Activated naive CD8-positive, alpha-beta T cell treated with anti-CD3 and anti-CD28 coated beads, Interleukin-2, amount 50 U/mL, for 16 hours (primary cell): Measurements from ENCODE around the gene SLC15A4.
A peak's percentile ranks its signal among the peaks of the same experiment; 100 is the strongest.
"Not testable (repeated sequence)": the region's sequence is repeated elsewhere in the genome, so short reads cannot be mapped to it uniquely, and the experiment has no call there.

Experiments used
- DNase-seq: peaks from one replicate; pipeline ENCODE4 v3.0.0-alpha.2; 2020; ENCODE audit warnings: low read depth, low spot score

Gene SLC15A4

DNA sequence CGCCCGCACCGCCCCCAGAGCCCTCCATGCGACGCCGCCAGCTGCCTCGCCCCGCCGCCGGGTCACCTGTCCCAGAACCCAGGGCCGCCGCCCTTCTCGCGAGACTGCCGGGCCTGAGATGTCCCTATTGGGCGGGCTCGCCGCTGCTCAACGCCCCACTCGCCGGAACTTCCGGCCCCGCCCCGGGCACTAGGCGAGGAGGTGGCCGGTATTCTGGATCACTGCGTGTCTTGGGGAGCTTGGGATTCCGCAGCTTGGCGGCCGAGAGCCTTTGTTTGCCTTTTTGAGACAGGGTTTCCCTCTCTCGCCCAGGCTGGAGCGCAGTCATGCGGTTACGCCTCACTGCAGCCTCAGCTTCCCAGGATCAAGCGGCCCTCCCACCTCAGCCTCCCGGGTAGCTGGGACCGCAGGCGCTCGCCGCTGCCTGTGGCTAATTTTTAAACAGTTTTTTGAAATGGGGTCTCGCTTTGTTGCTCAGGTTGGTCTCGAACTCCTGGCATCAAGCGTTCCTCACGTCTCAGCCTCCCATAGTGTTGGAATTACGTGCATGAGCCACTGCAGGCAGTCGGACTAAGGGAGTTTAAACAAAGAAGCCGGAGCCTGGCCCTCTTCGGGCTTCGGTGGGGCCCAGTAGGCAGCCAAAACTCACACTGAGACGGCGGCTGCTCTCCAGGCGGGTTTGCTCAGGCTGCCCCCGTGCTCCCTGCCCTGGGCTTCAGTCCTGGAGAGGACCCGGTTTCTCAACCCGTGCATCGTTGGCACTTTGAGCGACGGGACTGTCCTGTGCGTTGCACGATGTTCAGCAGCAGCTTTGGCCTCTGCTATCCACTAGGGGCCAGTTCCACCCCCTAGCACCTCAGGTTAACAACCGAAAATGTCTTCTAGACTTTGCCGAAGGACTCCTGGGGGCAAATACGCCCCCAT, at the start of gene SLC15A4:
SLC15A4 (minus strand) TSS at position 43 of the 924 bp plus-strand sequence; CDS start at position 28, 15 bp downstream.
- peak; percentile 82 for DNase-seq

DNA sequence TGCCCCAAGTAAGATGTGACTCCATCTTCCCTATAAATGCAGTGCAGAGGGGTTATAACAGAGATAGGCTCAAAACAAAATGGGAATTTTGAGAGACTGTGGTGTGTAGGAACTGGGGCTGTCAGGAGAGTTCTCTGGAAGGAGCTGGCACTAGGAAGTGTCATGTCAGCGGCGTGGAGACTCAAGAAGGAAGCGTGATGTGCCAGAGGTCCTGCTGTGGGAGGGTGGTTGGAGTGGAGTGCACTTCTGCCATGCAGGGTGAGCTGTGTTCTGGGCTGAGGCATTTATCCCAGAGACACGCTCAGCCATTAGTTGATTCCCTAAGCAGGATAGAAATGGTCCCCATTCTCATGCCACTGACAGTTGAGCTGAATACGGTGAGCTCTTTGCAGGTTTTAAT, 48.5 kb upstream of the SLC15A4 start:
- no peak for DNase-seq

DNA sequence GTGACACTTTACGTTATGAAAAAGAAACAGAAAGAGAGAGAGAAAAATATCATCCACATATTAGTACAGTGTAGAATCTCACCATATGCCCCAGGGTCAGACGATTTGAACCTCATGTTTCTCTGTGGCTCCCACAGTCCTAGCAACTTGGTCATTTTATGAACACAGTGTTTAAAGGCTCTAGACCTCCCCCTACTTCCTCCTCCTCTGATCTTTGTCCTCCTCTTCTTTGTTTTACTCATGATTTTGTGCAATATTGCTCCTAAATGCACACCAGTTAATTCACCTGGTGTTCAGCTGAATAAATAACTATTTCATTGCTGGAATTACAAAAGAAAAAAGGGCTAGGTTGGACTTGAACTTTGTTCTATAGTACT, 47.7 kb upstream of the SLC15A4 start:
- no peak for DNase-seq

DNA sequence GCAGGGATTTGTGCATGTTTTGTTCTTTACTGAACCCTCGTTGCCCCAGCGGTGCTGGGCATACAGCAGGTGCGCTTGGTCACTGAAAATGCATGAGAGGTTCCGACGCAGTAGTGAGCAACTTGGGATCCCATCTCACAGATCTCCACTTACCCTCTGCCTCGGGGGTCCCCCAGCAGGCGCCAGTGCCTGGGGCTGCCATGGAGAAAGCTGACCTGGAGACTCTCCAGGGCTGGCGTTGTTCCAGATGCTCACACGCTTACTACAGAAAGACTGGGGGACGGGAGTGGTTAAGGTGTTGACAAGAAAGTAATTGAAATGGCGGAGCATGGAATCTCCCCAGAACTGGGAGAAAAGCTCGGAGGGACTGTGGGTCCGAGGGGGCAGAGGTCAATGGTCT, 43.7 kb upstream of the SLC15A4 start:
- no peak for DNase-seq

DNA sequence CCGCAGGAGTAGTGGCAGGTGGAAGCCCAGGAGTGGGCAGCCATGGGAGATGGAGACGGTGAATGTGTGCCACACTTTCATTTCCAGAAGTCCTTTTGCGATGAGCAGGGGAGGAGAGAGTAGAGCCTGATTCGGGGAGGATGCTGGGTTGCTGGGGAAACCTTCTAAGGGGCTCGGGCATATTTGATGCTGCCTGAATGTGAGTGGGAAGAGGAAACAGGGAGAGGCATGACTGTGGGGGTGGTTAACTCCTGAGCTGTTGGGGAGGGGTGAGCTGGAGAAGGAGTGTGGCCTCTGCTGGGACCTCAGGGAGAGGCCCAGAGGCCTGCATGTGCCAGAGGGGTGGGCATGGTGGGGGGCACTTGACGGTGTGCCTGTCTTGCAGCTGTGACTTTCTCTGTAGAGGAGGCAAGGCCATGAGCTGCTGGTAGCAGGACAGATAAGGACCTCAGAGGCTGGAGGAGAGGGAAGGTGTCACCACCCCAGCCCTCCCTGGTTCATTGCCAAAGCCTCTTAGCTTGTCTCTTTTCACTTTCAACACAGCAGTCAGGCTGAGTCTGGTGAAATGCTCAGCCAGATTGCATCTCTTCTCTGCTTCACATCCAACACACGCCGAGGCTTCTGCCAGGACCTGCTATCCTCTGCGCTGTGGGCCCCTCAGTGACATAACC, 40.9 kb upstream of the SLC15A4 start:
- no peak for DNase-seq

DNA sequence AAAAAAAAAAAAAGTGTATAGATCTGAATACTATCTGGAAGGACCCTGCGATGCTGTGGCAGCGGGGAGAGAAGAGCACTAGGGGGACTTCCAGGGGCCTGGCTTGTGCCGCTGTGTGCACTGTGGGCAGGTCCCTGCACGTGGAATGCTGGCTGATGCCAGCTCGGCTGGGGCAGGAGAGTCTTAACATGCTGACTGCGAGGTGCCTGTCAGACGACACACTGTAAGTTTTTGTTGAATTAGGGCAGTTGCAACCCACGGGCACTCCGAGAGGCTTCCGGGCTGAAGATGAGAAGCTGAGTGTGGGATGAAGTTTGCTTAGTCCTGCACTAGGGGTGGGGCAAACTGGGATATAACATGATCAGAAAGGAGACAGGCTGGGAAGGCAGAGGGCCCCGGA, 40.2 kb upstream of the SLC15A4 start:
- DNase-seq = no peak

DNA sequence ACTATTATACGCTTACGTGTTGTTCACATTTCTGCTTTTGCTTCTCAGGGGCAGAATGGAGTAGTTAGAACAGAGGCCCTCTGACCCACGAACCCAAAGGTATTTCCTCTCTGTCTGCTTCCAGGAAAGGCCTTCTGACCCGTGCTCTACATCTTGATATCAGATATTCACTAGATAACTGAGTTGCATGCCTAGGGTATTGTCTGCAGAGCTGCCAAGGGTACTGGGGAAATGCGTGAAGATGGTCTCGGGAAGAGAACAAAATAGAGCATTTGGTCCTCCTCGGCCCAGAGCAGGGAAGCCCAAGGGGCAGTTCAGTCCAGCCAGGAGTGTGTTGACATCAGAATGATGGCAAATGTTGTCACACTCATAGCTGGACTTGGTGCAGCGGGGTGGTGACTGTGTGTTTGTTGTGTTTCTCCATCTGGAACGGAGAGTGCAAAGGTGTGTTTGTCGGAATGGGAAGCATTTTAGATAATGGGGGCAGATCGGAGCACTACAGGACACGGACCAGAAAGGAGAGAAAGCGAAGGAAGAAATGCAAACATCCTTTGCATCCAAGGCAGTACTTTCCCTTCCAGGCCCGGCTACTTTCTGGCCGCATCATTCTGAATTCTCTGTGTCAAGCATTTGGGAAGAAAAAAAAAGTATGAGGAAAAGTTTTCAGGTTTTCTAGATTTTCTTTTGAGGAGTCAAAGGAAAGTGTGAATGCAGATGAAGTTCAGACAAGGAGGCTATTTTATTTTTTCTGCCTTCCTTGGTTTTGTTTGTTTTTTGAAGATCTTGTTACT, 37.7 kb upstream of the SLC15A4 start:
- DNase-seq = no peak

DNA sequence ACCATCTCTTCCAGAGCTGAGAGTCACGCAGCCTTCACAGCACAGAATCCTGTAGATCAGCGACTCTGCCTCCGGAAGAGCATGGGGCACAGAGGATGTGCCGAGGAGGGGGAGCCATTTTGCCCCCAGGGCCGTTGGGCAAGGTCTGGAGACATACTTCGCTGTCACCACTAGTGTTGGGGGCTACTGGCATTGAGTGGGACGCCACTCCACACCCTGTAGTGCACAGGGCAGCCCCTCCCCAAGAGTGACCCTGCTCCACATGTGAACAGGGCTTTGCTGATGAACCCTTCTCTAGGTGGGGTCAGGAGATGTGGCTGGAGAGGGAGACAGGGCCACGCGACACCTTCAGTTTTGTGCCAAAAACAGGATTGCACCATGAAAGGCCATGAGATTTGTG, 35.6 kb upstream of the SLC15A4 start:
- no peak for DNase-seq

DNA sequence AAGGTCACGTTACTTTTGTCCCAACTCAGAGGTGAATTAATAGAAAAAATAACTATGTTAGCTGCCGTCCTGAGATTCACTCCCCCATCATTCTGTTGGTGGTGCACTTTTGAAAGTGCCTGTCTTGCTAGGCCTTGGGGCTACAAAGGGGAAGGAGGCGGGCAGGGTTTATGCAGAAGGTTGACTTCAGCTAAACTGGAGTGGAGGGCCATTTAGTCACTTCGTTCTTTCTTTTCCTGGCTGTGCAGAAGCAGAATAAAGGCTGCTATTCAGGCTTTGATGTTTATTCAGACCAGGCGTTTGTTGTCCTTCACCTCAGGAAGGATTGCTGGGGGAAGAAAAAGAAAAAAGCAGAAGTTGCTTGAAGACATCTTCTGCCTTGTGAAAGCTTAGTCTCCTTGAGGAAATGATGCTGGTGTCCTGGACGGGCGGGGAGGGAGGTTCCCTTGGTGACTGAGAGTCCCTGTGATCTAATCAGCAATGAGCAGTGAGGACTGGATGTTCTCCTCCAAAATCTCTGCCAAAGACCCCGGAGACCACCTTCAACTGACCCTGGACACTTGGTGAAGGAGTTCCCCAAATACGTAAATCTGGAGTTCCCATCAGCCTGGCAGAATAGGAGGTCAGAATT, 33.5 kb upstream of the SLC15A4 start:
- DNase-seq = no peak

DNA sequence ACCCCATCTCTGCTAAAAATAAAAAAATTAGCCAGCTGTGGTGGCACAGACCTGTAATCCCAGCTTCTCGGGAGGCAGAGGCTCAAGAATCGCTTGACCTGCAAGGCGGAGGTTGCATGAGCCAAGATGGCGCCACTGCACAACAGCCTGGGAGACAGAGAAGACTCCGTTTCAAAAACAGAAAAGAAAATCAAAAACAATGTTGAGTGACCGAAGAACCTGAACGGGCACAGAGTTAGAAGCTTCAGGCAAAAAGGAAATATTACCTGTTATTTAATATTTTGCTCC, 33.0 kb upstream of the SLC15A4 start:
- no peak for DNase-seq

DNA sequence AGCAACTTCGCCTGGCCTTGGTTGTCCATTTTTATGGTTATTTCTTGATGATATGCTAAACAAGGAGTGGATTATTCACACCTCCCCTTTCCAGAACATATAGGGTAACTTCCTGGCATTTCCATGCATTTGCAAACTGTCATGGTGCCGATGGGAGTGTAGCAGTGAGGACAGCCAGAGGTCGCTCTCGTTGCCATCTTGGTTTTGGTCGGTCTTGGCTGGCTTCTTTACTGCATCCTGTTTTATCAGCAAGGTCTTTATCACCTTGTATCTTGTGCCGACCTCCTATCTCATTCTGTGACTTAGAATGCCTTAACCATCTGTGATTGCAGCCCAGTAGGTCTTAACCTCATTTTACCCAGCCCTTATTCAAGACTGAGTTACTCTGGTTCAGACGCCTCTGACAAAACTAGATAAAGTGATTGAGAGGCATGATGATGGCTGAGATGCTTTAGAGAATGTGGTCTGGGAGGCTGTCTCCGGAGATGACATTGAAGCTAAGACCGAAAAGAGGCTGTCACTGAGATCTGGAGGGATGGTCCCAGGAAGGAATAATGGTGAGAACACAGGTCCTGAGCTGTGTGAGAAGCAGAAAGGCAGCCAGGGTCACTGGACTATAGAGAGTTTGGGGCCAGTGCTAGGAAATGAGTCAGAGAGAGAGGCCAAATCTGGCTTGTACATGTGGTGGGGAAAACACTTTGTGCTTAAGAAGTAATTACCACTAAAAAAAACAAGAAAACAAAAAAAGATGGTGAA, 32.5 kb upstream of the SLC15A4 start:
- no peak for DNase-seq

DNA sequence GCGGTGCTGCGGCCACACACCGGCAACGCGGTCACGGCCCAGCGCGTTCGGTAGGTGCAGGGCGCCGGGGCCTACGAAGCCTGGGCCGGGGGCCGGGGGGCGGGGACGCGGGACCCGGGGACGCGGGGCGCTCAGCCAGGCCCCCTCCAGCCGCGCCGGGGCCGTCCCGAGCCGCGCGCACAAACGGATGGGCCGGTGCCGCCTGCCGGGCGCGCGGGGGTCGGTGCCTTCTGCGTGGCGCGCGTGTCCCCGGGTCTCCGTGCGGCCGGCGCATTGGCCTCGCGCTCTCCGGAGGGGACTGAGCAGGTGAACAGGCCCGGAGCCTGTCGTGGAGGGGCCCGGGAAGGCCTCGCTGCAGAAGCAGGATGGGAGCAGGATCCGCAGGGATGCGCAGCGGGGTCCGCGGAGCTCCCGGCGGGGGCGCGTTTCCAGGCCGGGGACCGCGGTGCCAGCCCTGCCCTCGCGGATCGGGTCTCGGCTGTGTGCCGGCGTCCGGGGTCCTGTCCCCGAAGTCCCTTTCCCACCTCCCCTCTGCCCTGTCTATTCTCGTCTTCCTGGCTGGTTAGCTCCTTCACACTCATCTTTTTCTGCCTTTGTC, 29.9 kb upstream of the SLC15A4 start:
- no peak for DNase-seq

DNA sequence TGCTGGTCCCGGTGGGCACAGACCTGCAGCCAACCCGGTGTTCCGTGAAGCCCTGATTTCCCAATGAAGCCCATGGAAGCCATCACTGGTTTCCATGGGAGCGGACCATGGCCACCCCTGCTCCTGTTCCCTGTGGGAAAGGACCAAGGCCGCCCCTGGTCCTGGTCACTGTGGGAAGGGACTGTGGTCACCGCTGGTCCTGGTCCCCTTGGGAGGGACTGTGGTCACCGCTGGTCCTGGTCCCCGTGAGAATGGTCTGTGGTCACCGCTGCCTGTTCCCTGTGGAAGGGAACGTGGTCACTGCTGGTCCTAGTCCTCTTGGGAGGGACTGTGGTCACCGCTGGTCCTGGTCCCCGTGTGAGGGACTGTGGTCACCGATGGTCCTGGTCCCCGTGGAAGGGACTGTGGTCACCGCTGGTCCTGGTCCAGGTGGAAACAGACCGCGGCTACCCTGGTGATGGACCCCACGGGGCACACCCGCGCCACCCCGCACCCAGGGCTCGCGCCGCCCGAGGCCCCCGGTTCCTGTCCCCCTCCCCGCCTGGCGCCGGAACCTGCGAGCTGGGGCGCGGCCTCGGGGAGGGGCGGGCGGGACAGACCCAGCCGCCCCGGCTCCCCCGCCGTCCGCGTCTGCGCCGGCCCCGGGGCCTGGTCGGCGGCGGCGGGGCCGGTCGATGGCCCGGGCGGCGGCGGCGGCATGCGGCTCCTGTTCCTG, 29.3 kb upstream of the SLC15A4 start, which contains the start of gene GLT1D1:
GLT1D1 (plus strand) TSS at position 594 of the 715 bp plus-strand sequence; CDS start at position 698, 104 bp downstream.
- DNase-seq = no peak

DNA sequence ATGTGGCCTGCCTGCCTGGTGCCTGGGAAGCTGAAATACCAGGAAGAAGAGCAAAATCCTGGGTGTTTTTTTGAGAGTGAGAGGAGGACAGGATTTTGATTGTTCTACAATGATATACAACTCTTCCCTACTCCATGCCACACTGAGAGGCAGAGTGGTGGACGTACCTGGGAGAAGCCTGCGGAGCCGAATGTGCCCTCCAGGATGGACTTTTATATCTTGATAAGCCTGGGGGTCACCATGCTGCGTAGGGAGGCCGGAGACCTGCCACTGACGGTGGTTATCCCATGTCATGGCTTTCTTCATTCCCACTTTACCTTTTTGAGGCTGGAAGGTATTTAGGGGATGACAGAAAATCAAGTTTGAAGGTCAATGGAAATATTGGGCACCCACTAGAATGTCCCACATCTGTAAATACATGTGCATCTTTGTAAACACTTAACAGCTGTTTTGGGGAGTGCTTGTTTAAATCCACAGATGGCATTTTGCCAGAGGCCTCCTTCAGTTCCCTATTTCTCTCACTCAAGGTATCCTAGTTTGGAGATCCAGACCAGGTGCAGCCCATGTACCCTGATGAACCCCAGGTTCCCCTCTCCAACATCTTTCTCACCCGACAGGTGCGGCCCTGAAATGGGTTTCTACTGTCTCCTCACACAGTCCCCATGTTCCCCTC, 28.4 kb upstream of the SLC15A4 start:
- DNase-seq = no peak

DNA sequence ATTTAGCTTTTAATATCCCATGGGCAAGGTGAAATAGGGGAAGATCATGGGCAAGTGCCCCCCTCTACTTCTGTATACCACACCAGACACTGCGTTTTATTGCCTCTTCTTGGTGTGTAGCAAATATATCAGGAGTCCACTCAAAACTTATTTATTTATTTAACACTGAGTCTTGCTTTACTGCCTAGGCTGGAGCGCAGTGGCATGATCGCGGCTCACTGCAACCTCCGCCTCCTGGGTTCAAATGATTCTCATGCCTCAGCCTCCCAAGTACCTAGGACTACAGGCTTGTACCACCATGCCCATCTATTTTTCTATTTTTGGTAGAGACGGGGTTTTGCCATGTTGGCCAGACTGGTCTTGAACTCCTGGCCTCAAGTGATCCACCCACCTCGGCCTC, 27.7 kb upstream of the SLC15A4 start:
- not testable (repeated sequence) for DNase-seq

DNA sequence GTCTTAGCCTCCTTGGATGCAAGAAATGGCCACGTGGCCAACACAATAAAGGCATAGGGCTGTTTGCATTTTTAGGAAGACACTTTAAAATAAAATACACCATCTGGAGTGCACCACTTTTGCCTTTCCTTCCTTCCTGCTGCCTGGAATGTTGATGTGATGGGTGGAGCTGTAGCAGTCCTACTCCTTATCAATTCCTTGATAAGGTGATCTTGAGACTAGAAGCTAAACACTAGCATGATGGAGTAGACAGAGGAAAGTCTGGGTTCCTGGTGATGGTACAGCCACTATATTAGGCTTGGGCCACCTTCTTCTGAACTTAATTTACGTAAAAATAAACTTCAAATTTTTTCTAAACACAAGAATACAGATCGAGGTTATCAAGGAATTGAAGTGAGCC, 26.6 kb upstream of the SLC15A4 start:
- no peak for DNase-seq

DNA sequence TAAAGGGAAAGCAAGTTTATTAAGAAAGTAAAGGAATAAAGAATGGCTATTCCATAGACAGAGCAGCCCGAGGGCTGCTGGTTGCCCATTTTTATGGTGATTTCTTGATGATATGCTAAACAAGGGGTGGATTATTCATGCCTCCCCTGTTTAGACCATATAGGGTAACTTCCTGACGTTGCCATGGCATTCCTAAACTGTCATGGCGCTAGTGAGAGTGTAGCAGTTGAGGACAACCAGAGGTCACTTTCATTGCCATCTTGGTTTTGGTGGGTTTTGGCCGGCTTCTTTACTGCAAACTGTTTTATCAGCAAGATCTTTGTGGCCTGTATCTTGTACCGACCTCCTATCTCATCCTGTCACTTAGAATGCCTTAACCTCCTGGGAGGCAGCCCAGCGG, 26.0 kb upstream of the SLC15A4 start:
- not testable (repeated sequence) for DNase-seq

DNA sequence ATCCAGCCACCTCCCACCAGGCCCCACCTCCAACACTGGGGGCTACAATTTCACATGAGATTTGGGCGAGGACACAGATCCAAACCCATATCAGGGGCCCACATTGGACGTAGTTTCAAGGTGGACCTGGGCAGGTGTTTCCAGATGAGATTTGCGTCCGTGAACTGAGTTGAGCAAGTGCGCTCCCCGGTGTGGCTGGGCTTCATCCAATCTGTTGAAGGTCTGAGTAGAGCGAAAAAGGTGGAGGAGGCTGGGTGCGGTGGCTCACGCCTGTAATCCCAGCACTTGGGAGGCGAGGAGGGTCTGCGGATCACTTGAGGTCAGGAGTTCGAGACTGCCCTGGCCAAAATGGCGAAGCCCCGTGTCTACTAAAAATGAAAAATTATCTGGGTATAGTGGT, 24.6 kb upstream of the SLC15A4 start:
- no peak for DNase-seq

DNA sequence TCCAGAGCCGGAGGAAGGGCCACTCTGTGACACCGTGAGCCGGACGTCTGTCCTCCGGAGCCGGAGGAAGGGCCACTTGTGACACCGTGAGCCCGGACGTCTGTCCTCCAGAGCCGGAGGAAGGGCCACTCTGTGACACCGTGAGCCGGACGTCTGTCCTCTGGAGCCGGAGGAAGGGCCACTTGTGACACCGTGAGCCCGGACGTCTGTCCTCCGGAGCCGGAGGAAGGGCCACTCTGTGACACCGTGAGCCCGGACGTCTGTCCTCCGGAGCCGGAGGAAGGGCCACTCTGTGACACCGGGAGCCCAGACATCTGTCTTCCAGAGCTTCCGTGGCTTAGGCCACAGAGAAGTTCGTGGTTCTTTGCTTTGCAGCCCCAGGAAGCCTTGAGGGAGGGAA, 22.9 kb upstream of the SLC15A4 start:
- not testable (repeated sequence) for DNase-seq
